B cell (primary cell): ENCODE results near the gene BAZ2B.

Source experiments
- CTCF ChIP-seq: fragments of 200-600 bp; IDR thresholded peaks from one replicate; pipeline ENCODE4 v1.8.0; 2022; ENCODE audit warnings: antibody characterized with exemption, mild to moderate bottlenecking
- EZH2 ChIP-seq: IDR thresholded peaks from 2 replicates; pipeline ENCODE4 v1.6.1; 2012; ENCODE audit warnings: borderline replicate concordance, low read depth, mild to moderate bottlenecking, moderate library complexity, low read length; ENCODE audit not compliant: insufficient read depth, poor library complexity, severe bottlenecking

DNA sequence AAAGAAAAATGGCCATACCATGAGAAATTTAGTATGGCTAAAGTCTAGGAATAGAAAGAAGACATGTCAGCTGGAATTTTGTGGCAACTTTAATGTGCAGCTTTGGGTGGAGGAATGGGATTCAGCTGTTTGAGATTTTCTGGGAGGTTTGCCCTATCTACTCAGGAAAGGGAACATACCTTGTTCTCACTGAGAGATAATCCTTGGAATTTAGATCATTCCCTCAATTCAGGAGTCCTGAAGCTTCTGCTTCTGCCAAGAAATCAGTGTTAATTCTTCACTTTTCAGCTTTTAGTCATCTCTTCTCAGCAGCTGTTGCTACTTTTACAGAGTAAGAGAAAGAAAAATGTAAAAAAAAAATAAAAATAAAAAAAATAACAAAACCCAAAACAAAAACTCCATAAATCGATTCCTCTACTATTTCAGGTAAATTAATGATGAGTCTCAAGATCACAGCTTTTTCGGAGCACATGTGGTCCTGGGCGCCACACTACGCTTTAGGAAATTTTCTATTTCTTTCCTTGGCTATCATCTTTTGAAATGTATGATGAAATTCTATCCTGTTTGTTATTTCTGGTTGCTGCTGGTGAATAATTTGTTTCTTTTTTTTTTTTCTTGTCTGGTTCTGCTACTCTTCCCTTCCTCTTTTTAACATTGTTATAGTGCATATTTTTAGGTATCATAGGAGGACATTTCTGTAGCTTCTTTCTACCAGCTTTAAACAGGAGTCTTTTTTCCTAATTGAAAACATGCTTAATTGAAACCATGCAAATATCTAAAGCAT, 18.9 kb upstream of the BAZ2B start:
- TF ChIP-seq CTCF (no peak), EZH2 (no peak)
